GM18907 (cell line): ENCODE measurements around the gene MAGEE1.
A peak's percentile ranks its signal among the peaks of the same experiment; 100 is the strongest.

Experiments used
- ATAC-seq: cut with Tn5 transposase; IDR thresholded peaks from one replicate; pipeline ENCODE4 v1.9.1; 2021; ENCODE audit warnings: mild to moderate bottlenecking, moderate library complexity; ENCODE audit not compliant: unreplicated experiment

The MAGEE1 gene

DNA sequence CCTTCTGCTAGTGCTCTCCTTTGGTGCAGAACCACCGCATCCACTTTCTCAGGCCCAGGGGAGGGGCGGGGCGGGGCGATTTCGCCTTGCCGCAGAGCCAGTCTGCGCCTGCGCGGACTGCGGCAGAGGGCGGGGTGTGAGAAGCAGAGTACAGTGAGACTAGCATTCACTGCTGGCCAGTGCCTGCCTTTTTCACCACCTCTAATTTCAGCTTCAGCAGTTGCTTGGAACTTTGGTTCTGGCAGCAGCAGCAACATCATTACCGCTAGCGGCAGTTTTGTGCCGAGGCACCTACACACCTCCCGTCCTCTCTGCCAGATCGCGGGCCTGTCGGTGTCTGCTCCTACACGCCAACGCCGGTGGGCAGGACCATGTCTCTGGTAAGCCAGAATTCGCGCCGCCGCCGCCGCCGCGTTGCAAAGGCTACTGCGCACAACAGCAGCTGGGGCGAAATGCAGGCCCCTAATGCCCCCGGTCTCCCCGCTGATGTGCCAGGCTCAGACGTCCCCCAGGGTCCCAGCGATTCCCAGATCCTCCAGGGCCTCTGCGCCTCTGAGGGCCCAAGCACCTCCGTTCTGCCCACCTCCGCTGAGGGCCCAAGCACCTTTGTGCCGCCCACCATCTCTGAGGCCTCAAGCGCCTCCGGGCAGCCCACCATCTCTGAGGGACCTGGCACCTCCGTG lies at the start of gene MAGEE1:
MAGEE1 (plus strand) TSS at position 151 of the 683 bp plus-strand sequence; CDS start at position 372, 221 bp downstream.
- peak; percentile 93 for ATAC-seq

DNA sequence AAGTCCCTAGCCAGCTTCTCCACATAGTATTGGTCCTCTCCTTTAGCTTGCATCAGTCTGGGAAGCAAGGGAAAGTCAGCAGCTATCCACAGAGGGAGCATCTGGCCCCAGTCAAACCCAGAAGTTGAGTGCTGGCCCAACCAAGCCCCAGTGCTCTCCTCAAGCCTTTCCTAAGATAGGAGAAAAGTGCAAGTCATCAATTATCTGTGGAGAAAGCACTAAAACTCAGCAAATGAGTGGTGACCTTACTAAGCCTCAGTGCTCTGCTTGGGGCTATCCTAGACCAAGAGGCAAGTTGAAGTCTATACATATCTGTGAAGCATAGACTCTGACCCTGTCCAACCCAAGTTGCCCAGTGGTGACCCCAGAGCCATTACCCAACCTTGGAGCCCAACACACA lies 28.5 kb upstream of the MAGEE1 start:
- no peak for ATAC-seq

DNA sequence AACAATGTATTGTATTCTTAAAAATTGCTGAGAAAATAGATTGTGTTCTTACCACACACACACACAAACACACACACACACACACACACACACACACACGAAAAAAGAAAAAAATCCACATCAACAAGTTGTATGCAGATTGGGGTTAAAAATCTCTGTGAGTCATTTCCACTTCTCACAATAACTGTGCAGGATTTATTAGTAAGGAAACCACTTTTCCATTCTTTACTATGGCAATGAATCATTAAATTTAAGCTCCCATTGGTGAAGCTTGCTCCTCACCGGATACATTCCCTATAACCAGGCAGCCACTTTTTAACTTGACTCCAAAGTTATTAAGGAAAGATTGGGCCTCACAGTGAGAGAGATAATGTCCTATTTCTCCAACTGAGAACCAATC lies 19.7 kb upstream of the MAGEE1 start:
- ATAC-seq: no peak

DNA sequence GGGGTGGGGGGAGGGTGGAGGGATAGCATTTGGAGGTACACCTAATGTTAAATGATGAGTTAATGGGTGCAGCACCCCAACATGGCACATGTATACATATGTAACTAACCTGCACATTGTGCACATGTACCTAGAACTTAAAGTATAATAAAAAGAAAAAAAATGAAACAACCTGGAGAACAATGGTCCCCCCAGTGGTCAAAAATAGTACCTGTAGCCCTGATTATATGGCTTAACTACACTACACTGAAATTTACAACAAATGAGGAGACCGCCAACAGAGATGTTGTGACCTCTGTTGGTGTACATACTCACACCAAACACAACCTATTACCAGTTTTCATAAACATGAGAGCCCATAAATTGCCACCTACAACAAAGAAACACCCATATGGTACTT lies 7.3 kb upstream of the MAGEE1 start:
- no peak for ATAC-seq

- ATAC-seq: peak; percentile 47
Measured at GRCh38 chrX:76428243-76429130, 977 bp downstream of the MAGEE1 start.

DNA sequence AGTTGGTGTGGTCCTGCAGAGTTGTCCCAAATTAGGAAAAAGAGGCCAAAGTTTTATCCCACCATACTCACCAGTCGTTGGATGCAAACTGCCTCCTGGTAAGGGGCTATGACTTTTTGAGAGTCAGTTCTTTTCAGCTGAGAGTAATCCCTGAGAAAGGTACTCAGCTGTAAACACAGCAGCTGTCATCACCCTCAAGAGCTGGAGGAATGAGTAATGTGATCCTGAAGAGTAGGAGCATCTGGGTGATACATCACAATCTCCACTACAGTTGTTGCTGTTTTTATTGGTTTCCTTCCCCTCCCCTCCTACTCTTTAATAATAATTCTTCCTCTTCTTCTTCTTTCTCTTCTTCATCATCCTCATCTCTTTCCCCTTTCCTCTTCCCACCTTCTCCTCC lies 5.7 kb downstream of the MAGEE1 start:
- ATAC-seq: no peak

- no peak for ATAC-seq
Measured at GRCh38 chrX:76434103-76434741, 6.7 kb downstream of the MAGEE1 start.

- no peak for ATAC-seq
Measured at GRCh38 chrX:76439188-76439587, 11.7 kb downstream of the MAGEE1 start.

DNA sequence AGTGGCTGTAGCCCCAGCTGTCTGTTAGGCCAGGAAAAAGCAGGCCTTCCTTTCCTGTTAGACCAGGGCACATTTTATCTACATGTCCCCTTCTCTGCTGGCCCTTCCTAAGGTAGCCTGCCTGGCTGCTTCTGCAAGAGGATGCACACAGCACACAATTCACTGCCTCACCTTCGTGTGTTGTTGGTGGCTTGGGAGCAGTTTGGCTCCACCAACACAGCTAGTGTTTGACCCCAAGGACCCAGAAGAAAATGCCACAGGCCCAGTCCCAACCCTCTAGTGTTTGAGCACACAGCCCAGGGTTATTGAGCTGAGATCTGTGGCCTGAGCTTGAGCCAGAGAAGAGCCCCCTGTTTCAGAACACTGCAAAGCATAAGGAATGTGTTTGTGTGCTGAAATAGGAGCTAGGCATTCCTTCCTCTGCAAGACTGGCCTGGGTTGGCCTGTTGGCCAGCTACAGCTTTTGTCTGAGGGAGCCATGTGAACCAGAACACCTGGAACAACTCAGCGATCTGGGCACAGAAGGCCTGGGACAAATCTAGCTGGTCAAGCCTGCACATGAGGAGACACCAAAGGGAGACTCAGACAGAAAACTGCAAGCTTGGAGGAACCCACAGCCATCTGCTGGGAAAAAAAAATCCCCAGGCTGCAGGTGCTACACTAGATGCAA lies 26.4 kb downstream of the MAGEE1 start:
- peak; percentile 15 for ATAC-seq

GRCh38 chrX:76454456-76454927 lies 27.0 kb downstream of the MAGEE1 start:
- peak; percentile 79 for ATAC-seq

GRCh38 chrX:76477353-76477752 lies 49.8 kb downstream of the MAGEE1 start:
- ATAC-seq: no peak
